Adrenal gland (tissue), 12 donors: ENCODE data around the gene IFT172. TPM values are rescaled to one million over a fixed set of nuclear protein-coding genes. Genes with fewer than 3 reads are reported as not detected.
A peak's percentile ranks its signal among the peaks of the same experiment; 100 is the strongest.

Experiments used
- DNase-seq, 7 donors: peaks; one replicate each; pipeline ENCODE4 v3.0.0-alpha.2; 2019 to 2020
- H3K27ac ChIP-seq, 5 donors: fragments of 200-600 bp; sonication (generic) in 4 of 5; 1 replicate in 3 of 5; 2 replicates in 2 of 5; pipeline versions ENCODE4 v1.5.1 to v1.8.0; 2016 to 2020; ENCODE audit warnings: mild to moderate bottlenecking in 1 of 5
- H3K27me3 ChIP-seq: fragments of 200-600 bp; 2 replicates; pipeline ENCODE4 v1.8.0; 2021
- H3K36me3 ChIP-seq, 2 donors: fragments of 200-600 bp; replicated peaks in 1 of 2; 1 replicate in 1 of 2; 2 replicates in 1 of 2; pipeline versions ENCODE4 v1.5.1 to v1.8.0; 2018 to 2022
- H3K4me1 ChIP-seq, 2 donors: fragments of 200-600 bp; replicated peaks in 1 of 2; 1 replicate in 1 of 2; 2 replicates in 1 of 2; pipeline versions ENCODE4 v1.5.1 to v1.8.0; 2018 to 2021
- H3K4me3 ChIP-seq, 4 donors: fragments of 200-600 bp; sonication (generic) in 3 of 4; one replicate each; pipeline ENCODE4 v1.5.1; 2016 to 2018
- H3K9me3 ChIP-seq, 3 donors: fragments of 200-600 bp; sonication (generic) in 1 of 3; replicated peaks in 1 of 3; 1 replicate in 2 of 3; 2 replicates in 1 of 3; pipeline versions ENCODE4 v1.5.1 to v1.8.0; 2016 to 2021
- CTCF ChIP-seq, 6 experiments: fragments of 450-650 bp in 4 of 6; fragments of 200-600 bp in 2 of 6; sonication (generic) in 1 of 6; IDR thresholded peaks; 1 replicate in 5 of 6; 2 replicates in 1 of 6; pipeline versions ENCODE4 v1.5.1 to v1.8.0; 2016 to 2021; ENCODE audit warnings: antibody characterized with exemption in 6 of 6, mild to moderate bottlenecking in 2 of 6, moderate library complexity in 1 of 6
- POLR2A ChIP-seq, 2 donors: fragments of 450-650 bp; IDR thresholded peaks; one replicate each; pipeline ENCODE4 v1.6.1; 2017; ENCODE audit warnings: antibody characterized with exemption in 2 of 2, mild to moderate bottlenecking in 2 of 2, moderate library complexity in 1 of 2
- WGBS, 4 donors: extraction: QIAGEN DNeasy Blood & Tissue Kit in 2 of 4; methylation state at CpG; one replicate each; pipeline versions ENCODE4 v1.1.5 to v1.1.7; 2013 to 2017; 5-methylcytosine and 5-hydroxymethylcytosine counted together
- intact Hi-C, 2 donors: fragments of 100-400 bp; cut with DNase I; formaldehyde crosslinking; loops; one replicate each; pipeline versions ENCODE4 v1.14.1 to v1.15.0; 2022 to 2023
- polyA plus RNA-seq, 3 donors: library from polyadenylated mRNA; stranded (reverse); fragments of 200-250 nt in 2 of 3; fragments of 350-450 nt in 1 of 3; fragmentation: Illumina TruSeq in 1 of 3; extraction: RNeasy Lipid Tissue Mini Kit (QIAGEN cat#74804) in 1 of 3; gene quantifications; one replicate each; pipeline ENCODE4 v1.2.3, GENCODE V29; 2013 to 2014
- total RNA-seq, 9 donors: library from RNA; depleted of rRNA in 4 of 9; stranded (reverse); fragments of >200 nt in 4 of 9; fragments of 120-200 nt in 1 of 9; fragmentation: NEBNext Ultra II Directional in 1 of 9; extraction: Animal tissue kit (Norgen Biotek cat#: 25700) in 1 of 9; gene quantifications; one replicate each; pipeline versions ENCODE4 v1.1.0 to v1.2.4, GENCODE V29; 2013 to 2023
- donor health status: healthy with polysubstance abuse.
- donor health status: Bipolar disorder and iron deficiency.
- donor health status: DM: yes; HTN: yes; CAD: no.
- donor health status: DM: no; HTN: no; CAD: no.
- donor health status: DM: no; HTN: no; CAD: no.
- donor health status: DM: yes; HTN: yes; CAD: no.

IFT172 gene
- total and polyA plus RNA-seq, 12 donors, result 6.3 to 113 (median 17.6) TPM

GRCh38 chr2:27441958-27442919, 47.3 kb downstream of the IFT172 start, which contains the start of gene KRTCAP3:
KRTCAP3 (plus strand) TSS chr2:27442381; CDS start chr2:27442413, 32 bp downstream.
- peak within 1 kb of the TSS in 1 of 4 donors; percentile 43 for H3K4me3 ChIP-seq
- DNase-seq, result peak in 4 of 7 donors; percentile 16 to 49 (median 36)
- WGBS, 4 donors, result 43 to 77% (median 61%) methylated on average over 19 to 80 of the region's 80 CpGs
- H3K36me3 ChIP-seq, result peaks cover 0 to 51% of the 10 kb centered on the region in 2 donors
- H3K9me3 ChIP-seq, result no peaks in the 10 kb centered on the region
- TF ChIP-seq CTCF (IDR thresholded peaks at IDR 0.05), result peak in 1 of 6 experiments; percentile 6
- TF ChIP-seq POLR2A (IDR thresholded peaks at IDR 0.05), result no peak
- H3K4me1 ChIP-seq, result no peaks in the 10 kb centered on the region
- intact Hi-C loops, result no loop called here
- H3K27me3 ChIP-seq, result no peaks in the 10 kb centered on the region
- H3K27ac ChIP-seq, result peak within 1 kb of the TSS in 2 of 5 donors; percentile 20 to 30

- DNase-seq, result no peak
- Histone ChIP-seq H3K27ac (no peak overlapping the region), H3K4me1 (no peaks in the 10 kb centered on the region), H3K27me3 (no peaks in the 10 kb centered on the region), H3K9me3 (no peaks in the 10 kb centered on the region), H3K4me3 (no peak overlapping the region), H3K36me3 (peaks cover 0 to 57% of the 10 kb centered on the region in 2 donors)
- WGBS, 4 donors, result 74 to 93% (median 87%) methylated on average over 10 of the region's 10 CpGs
- intact Hi-C loops, result no loop called here
- no peak for TF ChIP-seq POLR2A (IDR thresholded peaks at IDR 0.05)
- TF ChIP-seq CTCF (IDR thresholded peaks at IDR 0.05), result no peak
These were observed 48.2 kb downstream of the IFT172 start for GRCh38 chr2:27441226-27441926.

GRCh38 chr2:27435628-27436027, 53.9 kb downstream of the IFT172 start:
- TF ChIP-seq POLR2A (IDR thresholded peaks at IDR 0.05), result no peak
- no peak for DNase-seq
- H3K27me3 ChIP-seq, result no peaks in the 10 kb centered on the region

GRCh38 chr2:27431395-27431794, 58.1 kb downstream of the IFT172 start:
- H3K4me1 ChIP-seq, result peaks cover 13 to 33% of the 10 kb centered on the region in 2 donors
- no peaks in the 10 kb centered on the region for H3K9me3 ChIP-seq
- peak in 1 of 7 donors; percentile 24 for DNase-seq
- no peaks in the 10 kb centered on the region for H3K27me3 ChIP-seq
- H3K36me3 ChIP-seq, result peaks cover 0 to 34% of the 10 kb centered on the region in 2 donors
- H3K4me3 ChIP-seq, result no peak overlapping the region
- intact Hi-C loops, result no loop called here
- TF ChIP-seq CTCF (IDR thresholded peaks at IDR 0.05) (no peak), POLR2A (IDR thresholded peaks at IDR 0.05) (no peak)
- peak overlapping the region in 1 of 5 donors; percentile 99 for H3K27ac ChIP-seq

More at GRCh38 chr2:27435628-27436027, 53.9 kb downstream of the IFT172 start:
- intact Hi-C loops, result no loop called here
- peaks cover 0 to 21% of the 10 kb centered on the region in 2 donors for H3K4me1 ChIP-seq
- H3K9me3 ChIP-seq, result no peaks in the 10 kb centered on the region
- no peak overlapping the region for H3K4me3 ChIP-seq
- peaks cover 0 to 76% of the 10 kb centered on the region in 2 donors for H3K36me3 ChIP-seq
- WGBS, 4 donors, result 90 to 94% (median 91%) methylated on average over 6 of the region's 6 CpGs
- no peak overlapping the region for H3K27ac ChIP-seq
